Keratinocyte (primary cell): ENCODE results near the gene STK11. TPM values are rescaled to one million over a fixed set of nuclear protein-coding genes. Genes with fewer than 3 reads are reported as not detected.

Experiments
- DNase-seq: peaks from one replicate; pipeline ENCODE4 v3.0.0-alpha.2; 2011; ENCODE audit warnings: low read depth, missing footprints, low spot score
- FAIRE-seq: peaks from 2 replicates; lab custom pipeline; 2011; peaks lifted over from hg19 to GRCh38; lab: Jason Lieb, UNC
- H2AFZ ChIP-seq: 2 replicates; pipeline ENCODE4 v1.6.0; 2012; ENCODE audit warnings: low read length, control low read depth, inconsistent platforms; ENCODE audit not compliant: control insufficient read depth
- H3K27ac ChIP-seq: 2 replicates; pipeline ENCODE4 v1.5.1; 2011; ENCODE audit warnings: low read length; ENCODE audit not compliant: control insufficient read depth, insufficient read depth
- H3K27me3 ChIP-seq: 3 replicates; pipeline ENCODE4 v1.6.0; 2011; ENCODE audit warnings: low read length; ENCODE audit not compliant: control insufficient read depth, insufficient read depth; ENCODE audit errors: extremely low read depth
- H3K36me3 ChIP-seq, 2 experiments: 2 replicates in 1 of 2; 3 replicates in 1 of 2; pipeline ENCODE4 v1.5.1; 2011; ENCODE audit warnings: low read length in 2 of 2, mild to moderate bottlenecking in 1 of 2; ENCODE audit not compliant: control insufficient read depth in 2 of 2, insufficient read depth in 2 of 2; ENCODE audit errors: extremely low read depth in 1 of 2
- H3K4me1 ChIP-seq: 3 replicates; pipeline ENCODE4 v1.5.1; 2011; ENCODE audit warnings: low read length; ENCODE audit not compliant: control insufficient read depth, insufficient read depth; ENCODE audit errors: extremely low read depth
- H3K4me2 ChIP-seq: 3 replicates; pipeline ENCODE4 v1.6.0; 2011; ENCODE audit warnings: low read depth, low read length; ENCODE audit not compliant: control insufficient read depth, insufficient read depth; ENCODE audit errors: extremely low read depth
- H3K4me3 ChIP-seq, 3 experiments: fragments of 200-600 bp in 1 of 3; sonication (generic) in 1 of 3; 2 replicates in 2 of 3; 3 replicates in 1 of 3; pipeline ENCODE4 v1.5.1; 2011 to 2016; ENCODE audit warnings: low read length in 3 of 3, mild to moderate bottlenecking in 3 of 3, control low read depth in 2 of 3, inconsistent platforms in 1 of 3, low read depth in 1 of 3, mixed read lengths in 1 of 3, mixed run types in 1 of 3, moderate library complexity in 1 of 3; ENCODE audit not compliant: control insufficient read depth in 2 of 3, insufficient read depth in 2 of 3; ENCODE audit errors: extremely low read depth in 1 of 3
- H3K79me2 ChIP-seq: 2 replicates; pipeline ENCODE4 v1.6.0; 2012; ENCODE audit warnings: low read length; ENCODE audit not compliant: control insufficient read depth, insufficient read depth
- H3K9ac ChIP-seq: 3 replicates; pipeline ENCODE4 v1.6.0; 2011; ENCODE audit warnings: low read length; ENCODE audit not compliant: control insufficient read depth, insufficient read depth; ENCODE audit errors: extremely low read depth
- H3K9me1 ChIP-seq: 3 replicates; pipeline ENCODE4 v1.6.0; 2011; ENCODE audit warnings: low read length; ENCODE audit not compliant: control insufficient read depth, insufficient read depth; ENCODE audit errors: extremely low read depth
- H3K9me3 ChIP-seq: 2 replicates; pipeline ENCODE4 v1.5.1; 2012; ENCODE audit warnings: low read depth, low read length; ENCODE audit not compliant: control insufficient read depth
- H4K20me1 ChIP-seq: 3 replicates; pipeline ENCODE4 v1.6.0; 2011; ENCODE audit warnings: low read length; ENCODE audit not compliant: control insufficient read depth, insufficient read depth; ENCODE audit errors: extremely low read depth
- CTCF ChIP-seq, 3 experiments: IDR thresholded peaks in 1 of 3; conservative IDR thresholded peaks in 1 of 3; optimal IDR thresholded peaks in 1 of 3; 2 replicates in 2 of 3; 3 replicates in 1 of 3; pipeline versions ENCODE3 to v1.5.1; 2011; ENCODE audit warnings: low read length in 3 of 3, mild to moderate bottlenecking in 3 of 3, moderate library complexity in 2 of 3, control low read depth in 1 of 3, inconsistent platforms in 1 of 3; ENCODE audit not compliant: insufficient read depth in 2 of 3; ENCODE audit errors: extremely low read depth in 1 of 3
- EZH2 ChIP-seq: IDR thresholded peaks from one replicate; pipeline ENCODE4 v1.6.1; 2012; ENCODE audit warnings: inconsistent platforms, mild to moderate bottlenecking, low read length, moderate library complexity
- dilution Hi-C: fragments of 300-500 bp; cut with MboI; formaldehyde crosslinking; loops from one replicate; pipeline ENCODE4 v1.7.0; 2020; ENCODE audit warnings: low sequenced_read_pairs; ENCODE audit not compliant: extremely low pct_ligation_motif_present
- polyA plus RNA-seq, 5 experiments: library from polyadenylated mRNA; depleted of rRNA in 3 of 5; stranded (reverse) in 3 of 5; stranded (forward) in 1 of 5; unstranded in 1 of 5; fragments of >200 nt; gene quantifications; 1 replicate in 1 of 5; 2 replicates in 3 of 5; 3 replicates in 1 of 5; pipeline versions ENCODE4 v1.2.1 to v1.2.3, GENCODE V29; 2011 to 2012; ENCODE audit warnings: missing spikeins in 2 of 5, low read depth in 1 of 5, low replicate concordance in 1 of 5

STK11 gene
- polyA plus RNA-seq, 1 donor (not counting 4 experiments of a cell fraction or from before 2014, with no cell fraction given), result 24.6 TPM

GRCh38 chr19:1258707-1259205 lies 53.2 kb downstream of the STK11 start:
- Histone ChIP-seq H3K27me3 (no peaks in the 10 kb centered on the region), H3K9ac (peak overlapping the region; percentile 52), H3K79me2 (peaks cover 38% of the 10 kb centered on the region), H3K4me3 (peak overlapping the region in 1 of 3 experiments; percentile 2), H3K4me2 (peak overlapping the region; percentile 54), H3K36me3 (peaks cover 24 to 41% of the 10 kb centered on the region in 2 experiments), H4K20me1 (peaks cover 18% of the 10 kb centered on the region), H3K4me1 (peaks cover 57% of the 10 kb centered on the region), H3K9me3 (no peaks in the 10 kb centered on the region), H2AFZ (no peak overlapping the region), H3K27ac (peak overlapping the region; percentile 58), H3K9me1 (no peaks in the 10 kb centered on the region)
- FAIRE-seq, result no peak
- no peak for TF ChIP-seq CTCF (optimal IDR thresholded peaks at IDR 0.05 in 1 of 3, IDR thresholded peaks at IDR 0.05 in 1 of 3, conservative IDR thresholded peaks at IDR 0.05 in 1 of 3; ENCODE audit: extremely low read depth in 1 of 3, insufficient read depth in 2 of 3, low read length in 3 of 3)
- no peak for TF ChIP-seq EZH2
- DNase-seq, result no peak
- dilution Hi-C loops, result no loop called here

GRCh38 chr19:1259206-1259875 lies 53.8 kb downstream of the STK11 start:
- peak overlapping the region in 1 of 3 experiments; percentile 2 for H3K4me3 ChIP-seq
- no peaks in the 10 kb centered on the region for H3K27me3 ChIP-seq
- DNase-seq, result no peak
- dilution Hi-C loops, result no loop called here
- peak overlapping the region; percentile 52 for H3K9ac ChIP-seq
- peaks cover 18% of the 10 kb centered on the region for H4K20me1 ChIP-seq
- no peaks in the 10 kb centered on the region for H3K9me3 ChIP-seq
- no peak overlapping the region for H2AFZ ChIP-seq
- no peaks in the 10 kb centered on the region for H3K9me1 ChIP-seq
- H3K4me2 ChIP-seq, result peak overlapping the region; percentile 54
- no peak for FAIRE-seq
- no peak for TF ChIP-seq EZH2
- peaks cover 24 to 38% of the 10 kb centered on the region in 2 experiments for H3K36me3 ChIP-seq
- H3K79me2 ChIP-seq, result peaks cover 32% of the 10 kb centered on the region
- peak overlapping the region; percentile 58 for H3K27ac ChIP-seq
- peaks cover 57% of the 10 kb centered on the region for H3K4me1 ChIP-seq
